GM18868 (cell line): ENCODE results near the gene RAB11FIP4.
"Not testable (repeated sequence)": the region's sequence is repeated elsewhere in the genome, so short reads cannot be mapped to it uniquely, and the experiment has no call there.

Source experiments
- ATAC-seq: cut with Tn5 transposase; IDR thresholded peaks from one replicate; pipeline ENCODE4 v1.9.1; 2021; ENCODE audit warnings: mild to moderate bottlenecking, moderate library complexity; ENCODE audit not compliant: unreplicated experiment

The RAB11FIP4 gene

DNA sequence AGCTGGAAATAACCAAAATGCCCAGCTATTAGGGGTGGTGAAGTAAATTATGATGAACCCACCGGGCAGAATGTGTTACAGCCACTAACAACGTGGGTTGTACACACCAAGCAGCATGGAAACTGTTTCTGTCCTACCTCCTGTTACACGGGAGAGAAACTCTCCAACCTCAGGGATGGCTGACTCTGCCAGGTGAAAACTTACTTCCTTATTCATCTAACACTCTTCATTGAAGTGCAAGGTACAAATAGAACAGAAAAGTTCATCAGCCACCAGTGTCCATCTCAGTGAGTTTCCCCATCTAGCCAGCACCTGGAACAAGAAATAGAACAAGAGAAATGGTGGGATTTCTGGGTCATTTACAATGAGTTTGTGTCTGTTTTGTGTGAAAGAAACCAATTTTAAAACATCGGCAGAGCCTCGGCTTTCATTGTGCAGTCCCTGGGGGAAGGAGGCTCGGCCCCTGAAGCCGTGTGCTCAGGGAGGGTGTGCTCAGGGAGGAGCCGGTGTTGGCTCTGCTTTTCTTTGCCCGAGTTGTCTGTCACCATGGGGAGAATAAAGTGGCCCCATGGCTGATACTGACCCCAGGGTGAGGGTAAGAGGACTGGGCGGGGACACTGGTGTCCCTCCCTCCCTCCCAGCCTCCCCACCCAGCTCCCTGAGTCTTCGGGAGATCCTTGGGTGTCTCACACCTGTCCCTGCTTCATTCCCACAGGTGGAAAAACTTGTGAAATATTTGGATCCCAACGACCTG lies 39.8 kb downstream of the RAB11FIP4 start:
- no peak for ATAC-seq

DNA sequence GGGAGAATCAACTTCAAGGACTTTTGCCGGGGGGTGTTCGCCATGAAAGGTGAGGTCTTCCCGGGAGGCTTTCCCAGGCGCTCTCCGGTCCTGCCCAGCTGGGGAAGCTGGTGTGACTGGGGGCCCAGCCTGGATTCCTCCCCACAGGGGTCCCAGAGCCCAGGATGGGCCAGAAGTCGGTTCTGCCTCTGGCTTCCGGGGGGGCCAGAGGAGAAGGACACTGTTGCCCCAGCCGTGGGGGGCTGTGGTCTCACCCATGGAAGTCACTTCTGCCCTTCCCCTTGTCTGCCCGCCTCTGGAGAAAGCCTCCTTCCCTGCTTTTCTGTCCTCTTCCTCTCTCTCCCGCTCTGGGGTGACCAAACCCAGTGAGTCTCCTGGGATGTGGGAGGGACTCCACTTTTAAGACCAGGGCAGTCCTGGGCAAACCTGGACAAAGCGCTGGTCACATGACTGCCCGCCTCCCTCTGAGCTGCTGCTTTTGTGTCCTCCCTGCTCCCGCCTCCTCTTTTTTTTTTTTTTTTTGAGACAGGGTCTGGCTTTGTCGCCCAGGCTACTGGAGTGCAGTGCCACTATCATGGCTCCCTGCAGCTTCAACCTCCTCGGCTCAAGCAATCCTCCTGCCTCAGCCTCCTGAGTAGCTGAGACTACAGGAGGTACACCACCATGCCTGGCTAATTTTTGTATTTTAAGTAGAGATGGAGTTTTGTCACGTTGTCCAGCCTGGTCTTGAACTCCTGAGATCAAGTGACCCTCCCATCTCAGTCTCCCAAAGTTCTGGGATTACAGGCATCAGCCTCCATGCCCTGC lies 40.6 kb downstream of the RAB11FIP4 start:
- ATAC-seq = no peak

DNA sequence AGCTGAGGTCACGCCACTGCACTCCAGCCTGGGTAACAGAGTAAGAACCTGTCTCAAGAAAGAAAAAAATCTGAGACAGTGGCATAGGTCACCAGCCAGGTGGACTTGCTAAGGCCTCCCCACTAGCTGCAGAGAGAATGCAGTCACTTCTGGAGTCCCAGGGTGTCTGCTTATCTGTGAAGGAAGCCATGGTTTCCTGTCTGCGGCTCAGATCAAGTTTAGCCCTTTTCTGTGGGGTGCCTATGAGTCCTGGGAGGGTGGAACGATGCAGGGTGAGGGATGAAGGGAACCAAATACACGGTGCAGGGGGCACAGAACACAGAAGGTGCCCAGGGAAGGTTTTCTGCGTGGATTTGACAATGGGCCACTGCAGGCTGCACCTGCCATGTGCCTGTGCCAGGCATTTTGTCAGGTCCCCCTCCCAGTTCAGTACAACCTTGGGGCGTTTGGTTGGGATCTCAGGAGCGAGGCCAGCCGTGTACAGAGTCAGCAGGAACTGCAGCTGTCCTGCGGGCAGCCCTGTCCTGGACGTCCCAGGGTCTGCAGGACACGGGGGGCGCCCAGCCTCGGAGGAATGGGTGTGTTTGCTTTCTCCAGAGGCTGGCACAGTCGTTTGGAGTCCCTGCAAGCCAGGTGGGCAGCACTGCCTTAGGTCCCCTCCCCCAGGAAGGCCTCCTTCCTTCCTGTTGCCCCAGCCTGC lies 41.8 kb downstream of the RAB11FIP4 start:
- no peak for ATAC-seq

DNA sequence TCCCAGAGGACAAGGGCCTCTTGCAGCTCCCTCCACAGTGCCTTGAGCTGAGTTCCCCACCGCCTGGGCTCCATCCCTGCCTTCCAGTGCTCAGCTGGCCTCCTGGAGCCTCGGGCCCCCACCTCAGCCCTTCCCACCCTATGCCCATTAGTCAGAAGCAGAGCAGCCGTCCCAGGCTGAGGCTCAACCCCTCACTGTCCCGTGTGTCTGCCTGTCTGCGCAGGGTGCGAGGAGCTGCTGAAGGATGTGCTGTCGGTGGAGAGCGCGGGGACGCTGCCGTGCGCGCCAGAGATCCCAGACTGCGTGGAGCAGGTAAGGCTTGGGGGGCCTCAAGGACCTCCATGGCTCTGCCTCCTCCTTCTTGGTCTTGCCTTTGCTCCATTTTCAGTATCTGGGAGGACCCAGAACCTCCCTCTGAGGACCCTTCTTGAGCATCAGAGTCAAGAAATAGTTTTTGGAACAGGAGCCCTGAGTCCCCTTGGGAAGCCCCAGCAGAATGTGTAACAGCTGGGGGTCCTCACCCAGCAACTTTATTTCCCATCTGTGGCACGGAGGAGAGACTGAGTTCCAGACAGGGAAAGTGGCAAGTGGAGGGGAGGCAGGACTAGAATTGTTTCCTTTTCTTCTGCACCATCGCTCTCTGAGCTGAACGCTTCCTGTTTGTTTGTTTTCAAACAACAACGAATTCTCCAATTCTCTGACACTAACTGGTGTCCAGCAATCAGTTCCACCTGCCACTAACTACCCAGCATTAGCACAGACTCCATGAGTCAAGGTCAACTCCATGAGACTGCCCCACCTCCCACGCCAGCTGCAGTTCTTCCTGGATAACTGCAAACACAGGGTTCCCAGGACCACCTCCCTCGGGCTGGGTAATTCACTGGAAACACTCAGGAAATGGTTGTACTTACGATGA lies 42.6 kb downstream of the RAB11FIP4 start:
- ATAC-seq = no peak

DNA sequence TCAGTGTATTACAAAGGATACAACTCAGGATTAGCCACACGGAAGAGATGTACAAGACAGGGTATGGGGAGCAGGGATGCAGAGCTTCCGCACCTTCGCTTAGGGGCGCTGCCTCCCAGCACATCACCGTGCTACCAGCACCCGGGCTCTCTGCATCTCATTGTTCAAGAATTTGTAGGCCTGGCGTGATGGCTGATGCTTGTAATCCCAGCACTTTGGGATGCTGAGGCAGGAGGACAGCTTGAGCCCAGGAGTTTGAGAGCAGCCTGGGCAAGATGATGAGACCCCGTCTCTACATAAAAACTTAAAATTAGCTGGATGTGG lies 43.2 kb downstream of the RAB11FIP4 start:
- ATAC-seq = no peak

DNA sequence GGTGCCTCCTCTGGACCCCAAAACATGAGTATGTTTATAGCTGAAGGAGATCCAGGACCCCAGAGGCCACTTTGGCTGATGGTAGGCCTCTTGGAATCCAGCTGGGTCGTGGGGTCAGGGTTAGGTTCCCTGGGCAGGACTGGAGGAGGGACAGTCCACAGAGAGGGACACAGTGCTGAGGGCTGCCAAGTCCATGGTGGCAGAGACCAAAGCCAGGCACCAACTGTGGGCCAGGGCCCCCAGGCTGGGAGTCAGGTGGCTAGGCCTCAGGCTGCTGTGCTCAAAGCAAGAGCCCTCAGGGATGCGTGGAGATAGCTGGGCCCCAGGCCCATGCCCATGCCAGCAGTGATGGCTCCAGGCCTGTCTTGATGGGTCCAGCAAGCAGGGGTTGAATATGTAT lies 44.1 kb downstream of the RAB11FIP4 start:
- ATAC-seq = no peak

DNA sequence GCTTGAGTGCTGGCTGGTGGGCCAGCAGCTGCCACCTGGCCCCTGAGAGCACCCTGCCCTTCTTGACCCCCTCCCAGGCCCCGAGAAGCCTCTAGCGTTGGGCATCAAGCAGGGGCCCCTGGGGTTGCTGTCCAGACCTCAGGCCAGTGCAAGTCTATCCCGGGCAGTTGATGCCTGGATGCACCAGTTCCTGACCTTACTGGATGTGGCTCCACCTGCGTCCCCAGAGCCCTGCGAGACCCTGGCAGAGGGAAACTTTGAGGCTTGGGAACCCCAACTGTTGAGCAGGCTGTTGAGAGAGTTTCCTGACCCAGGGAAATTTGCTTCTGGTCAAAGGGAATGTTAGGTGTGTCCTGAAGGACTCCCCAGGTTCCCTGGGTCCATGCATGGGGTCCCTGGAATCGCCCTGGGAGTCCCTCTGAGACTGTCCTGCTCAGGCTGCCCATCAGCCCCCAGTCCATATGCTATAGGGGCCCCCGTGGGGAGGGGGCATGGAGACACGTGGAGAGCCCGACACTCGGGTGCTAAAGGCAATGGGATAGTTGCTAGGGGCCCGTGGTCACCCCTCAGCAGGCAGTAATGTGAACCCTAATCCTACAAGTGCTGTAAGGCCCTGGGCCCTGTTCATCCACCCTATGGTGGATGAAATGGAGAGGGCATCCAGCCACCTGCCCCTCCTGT lies 46.4 kb downstream of the RAB11FIP4 start:
- ATAC-seq = no peak

DNA sequence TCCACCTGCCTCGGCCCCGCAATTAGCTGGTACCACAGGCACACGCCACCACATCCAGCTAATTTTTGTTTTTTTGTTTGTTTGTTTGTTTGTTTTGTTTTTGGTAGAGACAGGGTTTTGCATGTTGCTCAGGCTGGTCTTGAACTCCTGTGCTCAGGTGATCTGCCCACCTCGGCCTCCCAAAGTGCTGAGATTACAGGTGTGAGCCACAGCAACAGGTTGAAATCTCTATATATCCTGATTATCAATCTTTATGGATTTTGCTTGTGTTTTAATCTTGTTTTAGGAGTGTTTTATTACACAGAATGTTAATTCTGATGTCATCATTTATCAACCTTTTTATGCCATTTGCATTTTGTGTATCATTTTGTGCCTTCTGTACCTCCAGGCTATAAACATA lies 48.2 kb downstream of the RAB11FIP4 start:
- no peak for ATAC-seq

DNA sequence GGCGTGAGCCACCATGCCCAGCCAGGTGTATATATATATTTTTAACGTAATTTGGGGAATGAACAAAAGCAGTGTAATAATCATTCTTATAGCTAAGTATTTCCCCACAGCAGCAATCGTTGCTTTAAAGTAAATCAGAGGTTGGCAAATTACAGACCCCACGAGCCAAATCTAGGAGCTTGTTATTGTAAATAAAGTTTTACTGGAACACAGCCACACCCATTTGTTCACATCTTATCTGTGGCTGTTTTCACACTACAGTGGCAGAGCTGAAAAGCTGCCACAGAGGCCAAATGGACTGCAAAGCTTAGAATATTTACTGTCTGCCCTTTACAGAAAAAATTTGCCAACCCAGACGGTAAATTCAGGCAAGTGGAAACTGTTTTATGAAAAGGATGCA lies 50.8 kb downstream of the RAB11FIP4 start:
- no peak for ATAC-seq

DNA sequence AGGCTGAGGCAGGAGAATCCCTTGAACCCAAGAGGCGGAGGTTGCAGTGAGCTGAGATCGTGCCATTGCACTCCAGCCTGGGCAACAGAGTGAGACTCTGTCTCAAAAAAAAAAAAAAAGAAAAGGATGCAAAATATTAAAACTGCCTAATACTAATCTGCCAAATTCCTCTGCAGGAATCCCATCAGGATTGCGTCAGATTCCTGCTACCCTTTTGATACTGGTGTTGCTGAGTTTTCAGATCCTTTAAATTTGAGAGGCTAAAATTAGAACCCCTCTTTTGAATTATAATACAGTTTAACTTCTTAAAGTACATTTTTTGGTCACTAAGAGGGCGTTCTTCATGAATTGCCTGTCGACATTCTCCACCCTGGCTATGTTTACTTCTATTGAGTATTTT lies 51.4 kb downstream of the RAB11FIP4 start:
- not testable (repeated sequence) for ATAC-seq

DNA sequence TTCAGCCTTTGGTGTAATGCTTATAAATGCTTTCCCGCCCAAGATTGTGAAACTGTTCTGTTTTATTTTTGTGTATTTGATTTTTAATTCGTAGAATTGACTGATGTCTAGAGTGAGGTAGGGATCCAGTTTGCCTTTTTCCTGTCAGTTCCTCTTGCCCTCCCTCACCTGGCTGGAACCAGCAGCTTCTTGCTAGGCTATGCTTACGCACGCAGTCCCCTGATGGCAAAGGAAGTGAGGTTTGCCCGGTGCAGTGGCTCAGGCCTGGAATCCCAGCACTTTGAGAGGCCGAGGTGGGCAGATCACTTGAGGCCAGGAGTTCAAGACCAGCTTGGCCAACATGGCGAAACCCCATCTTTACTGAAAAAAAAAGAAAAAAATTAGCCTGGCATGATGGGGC lies 51.9 kb downstream of the RAB11FIP4 start:
- ATAC-seq = no peak

DNA sequence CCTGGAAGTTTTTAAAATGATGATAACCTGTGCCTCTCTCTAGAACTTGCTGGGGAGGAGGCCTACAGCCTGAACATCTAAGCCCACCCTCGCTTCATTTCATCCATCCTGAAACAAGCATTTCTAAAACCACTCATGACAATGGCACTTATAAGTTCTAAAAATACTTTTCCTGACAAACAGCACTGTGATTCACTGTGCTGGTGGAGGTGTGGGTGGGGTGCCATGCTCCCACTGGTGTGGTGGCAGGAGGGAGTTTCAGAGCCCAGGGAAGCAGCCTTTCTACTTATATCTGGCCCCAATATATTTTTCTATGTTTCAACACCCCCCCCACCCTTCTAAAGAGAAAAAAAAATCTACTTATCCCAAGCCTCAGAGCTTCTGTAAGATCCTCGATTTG lies 52.6 kb downstream of the RAB11FIP4 start:
- ATAC-seq = no peak

DNA sequence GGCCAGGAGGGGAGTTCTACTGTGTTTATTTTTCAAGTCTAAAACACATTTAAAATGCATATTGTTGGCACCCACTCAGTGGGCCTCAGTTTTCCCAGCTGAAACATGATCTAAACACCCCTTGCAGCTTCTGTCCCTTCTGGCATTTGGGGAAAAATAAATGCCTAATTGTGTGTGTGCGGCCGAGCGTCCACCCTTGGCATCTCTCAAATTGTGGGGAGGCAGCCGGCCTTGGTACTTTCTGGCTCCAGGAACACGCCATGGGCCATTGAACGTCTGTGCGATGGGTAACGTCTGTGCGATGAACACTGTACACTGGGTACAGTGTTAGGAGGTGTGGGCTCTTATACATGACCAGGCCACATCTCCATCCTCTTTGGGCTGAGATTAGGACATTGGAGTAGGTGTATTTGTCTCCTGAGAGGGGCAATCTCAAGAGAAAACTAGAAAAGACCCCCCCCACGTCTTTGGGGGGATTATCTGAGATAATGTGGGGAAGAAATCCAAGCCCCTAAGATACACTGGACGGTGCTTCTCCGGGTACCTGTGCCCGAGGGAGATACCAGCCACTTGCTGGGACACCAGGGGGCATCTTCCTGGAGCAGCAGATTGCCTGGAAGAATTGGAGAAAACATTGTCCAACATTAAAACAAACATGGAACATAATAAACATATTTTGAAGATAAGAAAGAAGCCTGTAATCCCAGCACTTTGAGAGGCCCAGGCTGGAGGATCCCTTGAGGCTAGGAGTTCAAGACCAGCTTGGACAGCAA lies 54.9 kb downstream of the RAB11FIP4 start:
- ATAC-seq = no peak

DNA sequence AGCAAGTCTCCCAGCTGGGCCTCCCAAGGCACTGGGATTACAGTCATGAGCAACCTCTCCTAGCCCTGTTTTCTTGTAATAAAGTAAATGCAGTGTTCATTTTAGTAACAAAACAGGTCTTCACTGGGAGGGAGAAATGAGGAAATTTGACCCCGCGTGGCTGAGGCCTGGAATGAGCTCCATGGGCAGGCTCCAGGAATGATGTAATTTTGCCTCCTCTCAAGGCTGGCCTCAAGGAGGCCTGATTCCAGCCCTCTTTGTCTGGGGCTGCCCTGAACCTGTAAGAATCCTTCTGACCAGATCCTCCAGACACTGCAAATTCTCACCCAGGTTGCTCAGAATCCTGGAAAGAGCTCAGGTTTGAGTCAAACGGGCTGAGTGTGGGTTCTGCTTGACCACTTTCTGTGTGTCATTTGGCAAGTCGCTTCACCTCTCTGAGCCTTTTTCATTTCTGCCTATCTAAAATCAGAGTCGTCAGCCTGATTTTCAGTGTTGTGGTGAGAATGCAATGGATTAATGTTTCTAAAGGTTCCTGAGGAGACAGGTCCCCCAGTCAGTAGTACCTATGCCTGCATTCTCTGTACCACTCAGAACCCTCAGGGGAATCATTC lies 57.1 kb downstream of the RAB11FIP4 start:
- ATAC-seq = no peak

DNA sequence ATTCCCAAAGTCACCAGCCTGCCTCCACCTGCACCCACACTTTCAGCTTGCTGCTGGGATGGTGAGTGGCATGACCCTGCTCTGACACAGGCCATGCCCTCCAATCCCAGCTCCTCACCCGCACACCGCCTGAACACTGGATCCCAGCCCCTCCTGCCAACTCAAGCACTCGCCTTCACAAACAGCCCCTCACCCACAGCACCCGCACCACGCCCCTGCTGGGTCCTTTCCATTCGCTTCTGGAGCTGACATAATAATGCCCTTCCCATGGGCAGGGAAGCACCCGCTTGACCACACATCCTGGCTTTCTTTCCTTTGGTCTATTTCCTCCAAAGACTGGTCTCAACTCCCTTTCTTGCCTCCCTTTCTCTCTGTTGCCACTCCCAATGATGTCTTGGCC lies 57.6 kb downstream of the RAB11FIP4 start:
- ATAC-seq = no peak

DNA sequence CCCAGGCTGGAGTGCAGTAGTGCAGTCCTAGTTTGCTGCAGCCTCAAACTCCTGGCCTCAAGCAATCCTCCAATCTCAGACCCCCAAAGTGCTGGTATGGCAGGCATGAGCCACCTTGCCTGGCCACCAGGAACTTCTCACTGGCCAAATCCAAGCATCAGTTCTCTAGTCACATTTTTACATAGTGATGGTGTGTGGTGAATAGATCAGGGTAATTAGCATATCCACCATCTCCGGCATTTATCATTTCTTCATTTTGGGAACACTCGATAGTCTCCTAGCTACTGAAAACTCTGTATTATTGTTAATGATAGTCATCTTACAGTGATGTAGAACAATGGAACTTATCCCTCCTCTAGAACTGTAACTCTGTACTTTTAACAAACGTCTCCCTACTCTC lies 58.3 kb downstream of the RAB11FIP4 start:
- no peak for ATAC-seq

DNA sequence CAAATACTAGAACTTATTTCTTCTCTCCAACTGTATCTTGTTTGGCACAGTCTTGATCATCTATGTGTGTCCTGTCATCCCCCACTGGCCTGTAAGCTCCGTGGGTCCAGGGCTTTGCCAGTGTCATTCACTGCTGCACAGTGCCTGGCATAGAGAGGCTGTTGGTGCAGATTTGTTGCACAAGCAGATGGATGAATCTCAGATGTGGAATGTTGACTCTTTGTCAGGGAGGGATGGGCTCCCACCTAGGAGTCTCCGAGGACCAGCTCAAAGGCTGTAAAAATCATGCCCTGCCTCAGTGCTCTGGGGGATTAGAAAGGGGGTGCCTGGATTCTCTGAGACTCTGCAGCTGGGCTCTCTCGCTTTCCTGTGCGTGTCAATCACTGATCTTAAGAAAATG lies 60.6 kb downstream of the RAB11FIP4 start:
- no peak for ATAC-seq

DNA sequence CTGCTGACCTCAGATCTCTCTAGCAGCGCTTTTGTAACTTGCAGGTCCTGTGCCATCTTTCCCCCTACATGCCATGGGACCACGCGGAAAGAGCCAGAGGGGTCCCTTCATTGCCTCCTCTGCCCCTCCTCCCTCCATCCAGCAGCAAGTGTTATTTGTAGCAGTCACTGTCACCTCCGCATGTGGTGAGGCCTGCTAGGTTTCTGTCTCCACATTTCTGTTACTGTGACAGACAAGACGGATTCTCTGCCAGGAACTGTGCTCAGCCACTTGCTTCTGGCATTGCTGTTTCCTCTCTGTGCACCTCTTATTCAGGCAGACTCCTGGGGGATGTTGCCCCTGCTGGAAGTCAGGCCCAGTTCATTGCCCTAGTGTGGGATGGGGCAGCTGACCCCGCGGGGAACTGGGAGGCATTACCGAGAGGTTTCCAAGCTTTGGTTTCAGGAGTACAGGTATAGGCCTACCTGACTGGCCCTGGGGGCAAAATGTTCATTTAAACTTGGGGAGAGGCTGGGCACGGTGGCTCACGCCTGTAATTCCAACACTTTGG lies 61.2 kb downstream of the RAB11FIP4 start:
- ATAC-seq = no peak

DNA sequence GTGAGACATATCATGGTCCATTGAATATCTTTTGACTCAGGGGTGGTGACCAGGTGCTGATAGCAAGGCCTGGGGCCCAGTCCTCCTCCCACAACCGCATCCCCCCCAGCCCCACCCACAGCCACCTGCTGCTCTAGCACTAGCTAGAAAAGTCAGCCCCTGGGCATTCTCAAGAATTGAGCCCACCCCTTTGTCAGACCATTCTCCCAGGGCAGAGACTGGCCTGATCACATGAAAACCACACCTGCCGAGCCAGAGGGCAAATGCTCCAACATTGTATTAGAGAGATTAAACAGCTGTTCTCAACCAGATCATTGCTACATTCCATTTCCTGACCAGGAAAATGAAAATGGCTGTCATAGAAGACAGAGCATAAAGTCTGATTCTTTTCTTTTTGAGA lies 62.4 kb downstream of the RAB11FIP4 start:
- no peak for ATAC-seq
